Frontal cortex (tissue), 4 donors: ENCODE results near the gene SLC6A6. TPM values are rescaled to one million over a fixed set of nuclear protein-coding genes. Genes with fewer than 3 reads are reported as not detected.
"Not testable (repeated sequence)": the region's sequence is repeated elsewhere in the genome, so short reads cannot be mapped to it uniquely, and the experiment has no call there.

ENCODE experiments used
- DNase-seq, 2 donors: peaks; one replicate each; pipeline ENCODE4 v3.0.0; 2012; ENCODE audit warnings: low spot score in 2 of 2
- FAIRE-seq: peaks from 2 replicates; lab custom pipeline; 2012; peaks lifted over from hg19 to GRCh38; lab: Jason Lieb, UNC
- total RNA-seq: library from RNA; depleted of rRNA; stranded (reverse); fragments of >200 nt; gene quantifications from one replicate; pipeline ENCODE4 v1.2.3, GENCODE V29; 2014
- donor health status: control.
- donor health status: control.
- donor health status: control.

The SLC6A6 gene
- total RNA-seq, 1 donor from 2014 or later: 15.1 TPM

DNA sequence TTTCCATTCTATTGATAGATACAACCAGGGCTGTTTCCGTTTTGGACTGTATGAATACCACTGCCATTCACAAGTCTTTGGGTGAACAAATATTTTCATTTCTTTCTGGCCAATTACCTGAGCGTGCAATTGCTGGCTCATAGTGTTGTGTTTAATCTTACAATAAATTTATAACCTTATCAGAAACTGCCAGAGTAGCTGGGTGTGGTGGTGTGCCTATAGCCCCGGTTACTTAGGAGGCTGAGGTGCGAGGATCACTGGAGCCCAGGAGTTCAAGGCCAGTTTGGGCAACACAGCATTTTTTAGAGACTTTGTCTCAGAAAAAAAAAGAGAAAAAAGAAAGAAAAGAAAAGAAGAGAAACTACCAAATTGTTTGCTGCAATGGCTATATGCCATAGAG lies 5.4 kb upstream of the SLC6A6 start:
- FAIRE-seq (no peak), DNase-seq (no peak)

- peak in 1 of 2 donors; percentile 39 for DNase-seq
- no peak for FAIRE-seq
Measured at GRCh38 chr3:14397531-14397930, 4.9 kb upstream of the SLC6A6 start.

GRCh38 chr3:14397940-14398796 lies 4.2 kb upstream of the SLC6A6 start:
- FAIRE-seq (no peak), DNase-seq (no peak)

DNA sequence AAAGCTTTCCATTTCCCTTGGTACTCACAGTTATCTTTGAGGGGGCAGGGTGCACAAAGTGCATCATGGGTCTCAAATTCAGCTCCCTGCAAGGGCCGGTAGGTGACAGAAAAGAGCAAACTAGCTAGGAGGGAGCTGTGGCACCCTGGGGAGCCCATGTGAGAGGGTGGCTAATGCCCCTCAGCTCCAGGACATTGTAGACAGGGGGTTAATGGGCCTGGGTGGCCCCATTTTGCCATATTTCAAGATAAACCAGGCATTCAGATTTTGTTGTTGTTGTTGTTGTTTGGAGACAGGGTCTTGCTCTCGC lies 3.7 kb upstream of the SLC6A6 start:
- no peak for FAIRE-seq

DNA sequence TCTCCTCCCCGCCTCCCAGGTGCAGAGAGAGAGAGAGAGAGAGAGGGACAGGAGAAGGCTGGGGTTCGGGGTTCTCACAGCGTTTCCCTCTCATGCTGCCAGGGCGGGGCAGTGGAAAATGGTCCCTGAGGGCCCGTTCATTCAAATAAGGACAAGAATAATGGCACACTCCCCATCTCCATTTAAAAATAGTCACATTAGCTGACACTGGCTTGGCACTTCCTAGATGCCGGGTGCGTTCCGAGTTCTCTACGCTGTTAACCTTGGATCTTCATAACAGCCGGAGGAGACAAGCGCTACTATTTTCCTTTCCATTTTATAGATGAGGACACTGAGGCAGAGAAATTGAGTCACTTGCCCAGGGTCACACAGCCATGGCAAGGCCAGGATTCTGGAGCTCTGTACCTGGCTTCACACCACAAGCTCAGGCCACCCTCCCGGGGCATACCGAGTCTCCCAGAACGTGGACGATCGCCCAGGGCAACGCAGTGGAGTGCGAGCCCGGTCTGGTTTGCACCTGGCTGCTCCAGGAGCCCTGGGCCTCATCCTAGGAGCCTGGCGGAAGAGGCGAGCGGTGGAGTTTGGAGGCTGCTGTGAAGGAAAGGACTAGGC lies 608 bp upstream of the SLC6A6 start:
- no peak for DNase-seq
- no peak for FAIRE-seq

More for the DNA sequence above, 3.7 kb upstream of the SLC6A6 start:
- DNase-seq: no peak

DNA sequence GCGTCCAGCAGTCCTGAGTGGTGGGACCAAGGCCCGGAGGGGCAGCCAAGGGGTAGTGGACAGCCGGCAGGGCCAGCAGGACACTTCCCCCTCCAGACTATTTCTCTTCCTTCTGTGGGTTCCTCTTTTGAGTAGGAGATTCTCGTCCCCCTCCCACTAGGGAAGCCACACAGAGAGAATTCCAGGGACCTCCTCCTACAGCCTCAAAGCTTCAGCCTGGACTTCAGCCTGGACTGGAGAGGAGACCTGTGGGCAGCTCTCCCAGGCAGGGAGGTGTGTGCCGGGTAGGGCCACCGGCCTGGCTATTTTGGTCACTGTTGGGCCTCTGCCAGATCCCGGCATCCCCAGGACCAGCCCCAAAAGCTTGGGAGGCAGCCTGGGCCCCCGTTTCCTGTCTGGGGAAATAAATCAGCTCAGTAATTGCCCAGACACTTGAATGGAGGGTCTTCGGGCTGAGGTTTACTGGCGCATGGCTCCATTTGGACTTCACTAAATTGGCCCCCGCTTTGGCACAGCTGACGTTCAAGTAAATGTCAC lies 1.3 kb downstream of the SLC6A6 start:
- no peak for DNase-seq
- FAIRE-seq: no peak

DNA sequence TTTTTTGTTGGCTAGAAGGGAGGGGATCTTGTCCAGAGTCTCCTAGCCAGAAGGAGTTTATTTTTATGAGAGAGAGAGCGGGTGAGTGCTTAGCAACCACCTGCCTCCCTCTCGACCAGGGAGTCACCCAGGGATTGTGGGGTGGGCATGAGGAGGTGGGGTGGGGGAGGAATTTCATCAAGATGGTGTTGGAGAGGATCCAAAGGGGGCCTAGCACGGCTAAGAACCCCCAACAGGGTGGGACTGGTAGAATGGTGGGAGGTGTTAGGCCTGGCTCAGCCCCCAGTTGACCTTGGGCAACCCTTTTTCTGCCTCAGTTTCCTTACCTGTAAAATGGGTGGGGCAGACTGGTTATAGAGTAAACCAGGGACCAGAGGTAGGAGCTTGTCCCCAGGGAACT lies 1.8 kb downstream of the SLC6A6 start:
- FAIRE-seq: no peak
- DNase-seq: no peak

DNA sequence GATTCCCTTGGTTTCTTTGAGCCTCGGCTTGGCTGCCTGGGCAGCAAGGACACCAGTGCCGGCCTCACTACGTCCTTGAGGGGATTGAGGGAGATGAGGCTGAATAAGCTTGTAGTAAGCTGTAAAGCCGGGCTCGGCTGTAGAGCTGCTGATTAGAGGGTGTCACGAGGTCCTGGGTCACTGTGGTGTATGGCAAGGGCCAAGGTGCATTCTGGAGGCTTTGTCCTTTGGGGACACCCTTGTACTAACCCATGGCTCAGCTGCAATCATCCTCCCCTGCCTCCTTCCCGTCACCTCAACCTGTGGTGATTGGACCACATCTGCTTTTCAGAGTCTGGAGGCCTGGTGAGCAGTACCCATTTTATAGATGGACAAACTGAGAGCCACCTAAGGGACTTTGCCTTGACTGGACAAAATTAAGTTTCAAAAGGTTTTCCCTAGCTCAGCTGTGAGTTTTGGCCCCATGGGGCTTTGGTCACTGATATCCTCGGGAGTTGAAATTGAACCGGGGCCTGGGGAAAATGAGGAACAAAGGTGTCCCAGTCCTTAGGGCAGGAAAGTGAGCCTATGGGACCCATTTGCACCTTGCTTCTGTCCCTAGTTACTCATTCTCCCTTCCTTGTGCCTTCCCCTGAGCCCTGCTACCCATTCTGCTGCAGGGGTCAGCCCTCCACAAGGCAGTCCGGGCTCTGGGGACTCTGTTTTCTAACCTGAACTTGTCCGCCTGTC lies 2.4 kb downstream of the SLC6A6 start:
- DNase-seq (no peak), FAIRE-seq (no peak)

- FAIRE-seq: no peak
- no peak for DNase-seq
Measured at GRCh38 chr3:14405360-14406238, 3.2 kb downstream of the SLC6A6 start.

GRCh38 chr3:14406336-14406735 lies 3.9 kb downstream of the SLC6A6 start:
- DNase-seq: no peak
- no peak for FAIRE-seq

DNA sequence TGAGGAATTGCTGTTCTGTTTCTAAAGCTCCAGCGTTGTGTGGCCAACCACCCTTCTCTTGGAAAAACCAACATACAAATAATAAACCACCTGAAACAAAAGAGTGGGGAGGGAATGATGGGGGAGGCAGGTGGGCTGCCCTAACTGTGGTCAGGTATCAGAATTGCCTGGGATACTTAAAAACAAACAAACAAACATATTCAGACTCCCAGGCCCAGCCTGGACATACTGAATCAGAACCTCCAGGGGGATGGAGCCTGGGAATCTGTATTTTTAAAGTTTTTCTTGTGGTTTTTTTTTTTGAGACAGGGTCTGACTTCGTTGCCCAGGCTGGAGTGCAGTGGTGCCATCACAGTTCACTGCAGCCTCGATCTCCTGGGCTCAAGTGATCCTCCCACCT lies 4.4 kb downstream of the SLC6A6 start:
- FAIRE-seq (no peak), DNase-seq (no peak)

DNA sequence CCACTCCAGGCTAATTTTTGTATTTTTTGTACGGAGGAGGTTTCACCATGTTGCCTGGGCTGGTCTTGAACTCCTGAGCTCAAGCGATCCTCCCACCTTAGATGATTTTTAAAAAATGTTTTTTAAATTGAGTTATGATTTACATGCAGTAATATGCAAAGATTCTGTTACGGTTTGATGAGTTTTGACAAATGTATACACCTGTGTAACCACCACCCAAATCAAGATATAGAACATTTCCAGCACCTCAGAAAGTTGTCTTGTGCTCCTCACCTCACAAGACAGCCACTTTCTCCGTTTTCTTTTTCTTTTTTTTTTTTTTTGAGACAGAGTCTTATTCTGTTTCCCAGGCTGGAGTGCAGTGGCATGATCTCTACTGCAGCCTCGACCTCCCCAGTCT lies 4.8 kb downstream of the SLC6A6 start:
- FAIRE-seq (no peak), DNase-seq (no peak)

DNA sequence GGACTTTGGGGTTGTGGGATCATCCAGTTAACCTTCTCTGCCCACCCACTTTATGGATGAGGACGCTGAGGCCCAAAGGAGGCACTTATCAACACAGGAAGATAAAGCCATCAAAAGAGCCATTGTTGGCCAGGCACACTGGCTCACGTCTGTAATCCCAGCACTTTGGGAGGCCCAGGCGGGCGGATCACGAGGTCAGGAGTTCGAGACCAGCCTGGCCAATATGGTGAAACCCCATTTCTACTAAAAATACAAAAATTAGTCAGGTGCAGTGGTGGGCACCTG lies 7.3 kb downstream of the SLC6A6 start:
- DNase-seq, FAIRE-seq: not testable (repeated sequence)

DNA sequence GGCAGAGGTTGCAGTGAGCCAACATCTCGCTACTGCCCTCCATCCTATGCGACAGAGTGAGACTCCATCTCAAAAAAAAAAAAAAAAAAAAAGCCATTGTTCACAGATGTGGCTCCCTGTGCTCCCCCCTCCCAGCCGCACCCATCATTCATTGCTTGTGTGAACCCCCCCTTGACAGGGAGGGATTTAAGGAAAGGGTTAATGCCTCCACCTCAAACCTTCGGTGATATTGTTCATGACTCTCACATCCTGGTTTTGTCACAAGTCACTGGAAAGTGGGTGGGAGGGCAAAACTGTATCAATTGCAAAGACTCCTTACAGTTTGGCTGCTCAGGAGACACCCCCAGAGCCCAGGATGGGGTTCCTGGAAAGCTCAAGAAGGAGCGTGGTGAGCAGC lies 7.7 kb downstream of the SLC6A6 start:
- FAIRE-seq: no peak

DNA sequence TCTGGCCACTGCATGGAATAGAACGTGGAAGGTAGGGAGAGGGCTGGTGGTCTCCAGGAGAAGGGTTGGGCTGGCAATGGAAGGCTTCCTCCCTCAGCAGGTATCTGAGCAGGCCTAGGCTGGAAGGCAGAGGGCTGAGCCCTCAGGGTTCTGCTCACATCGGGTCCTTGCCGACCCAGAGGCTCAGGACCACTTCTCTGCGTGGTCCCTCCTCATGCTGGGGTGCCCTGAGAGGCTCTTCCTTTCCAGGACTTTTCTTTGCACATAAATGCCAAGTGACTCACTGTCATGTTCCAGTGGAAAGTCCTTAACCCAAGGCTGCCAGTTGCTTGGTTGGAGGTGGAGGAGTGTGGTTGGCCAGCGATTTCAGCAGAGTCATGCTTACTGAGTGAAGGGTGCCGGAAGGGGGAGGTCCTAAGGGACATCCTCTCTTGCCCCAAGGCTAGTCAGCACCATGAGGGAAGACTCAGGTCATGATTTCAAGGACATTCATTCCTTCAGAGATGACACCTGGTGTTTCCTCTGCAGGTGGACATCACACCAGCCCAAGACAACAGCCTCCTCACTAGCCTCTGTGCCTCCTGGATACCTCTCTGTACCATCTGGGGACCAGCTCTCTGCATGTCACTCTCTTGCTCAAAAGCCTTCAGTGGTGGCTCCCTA lies 8.2 kb downstream of the SLC6A6 start:
- no peak for DNase-seq

More for the DNA sequence above, 7.7 kb downstream of the SLC6A6 start:
- DNase-seq: no peak

DNA sequence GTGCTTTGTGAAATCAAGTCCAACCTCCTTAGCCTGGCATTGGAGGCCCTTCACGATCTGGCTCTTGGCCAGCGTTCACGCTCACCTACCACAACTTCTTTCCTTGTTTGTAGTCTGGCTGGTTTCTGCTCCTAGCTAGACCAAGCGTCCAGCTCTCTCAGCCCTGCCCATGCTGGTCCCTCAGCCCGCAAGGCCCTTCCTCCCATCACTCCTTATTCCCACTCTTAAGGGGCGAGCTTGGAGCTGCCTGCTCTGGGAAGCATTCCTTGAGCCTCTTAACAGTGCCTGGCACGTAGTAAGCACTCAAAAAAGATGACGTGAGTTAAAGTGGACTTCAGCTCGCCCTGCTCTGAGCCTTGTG lies 8.7 kb downstream of the SLC6A6 start:
- FAIRE-seq: no peak

More for the DNA sequence above, 8.2 kb downstream of the SLC6A6 start:
- no peak for FAIRE-seq

GRCh38 chr3:14411988-14412387 lies 9.6 kb downstream of the SLC6A6 start:
- no peak for DNase-seq
- no peak for FAIRE-seq

More for the DNA sequence above, 8.7 kb downstream of the SLC6A6 start:
- no peak for DNase-seq

GRCh38 chr3:14412831-14413380 lies 10.5 kb downstream of the SLC6A6 start:
- no peak for FAIRE-seq
- no peak for DNase-seq

DNA sequence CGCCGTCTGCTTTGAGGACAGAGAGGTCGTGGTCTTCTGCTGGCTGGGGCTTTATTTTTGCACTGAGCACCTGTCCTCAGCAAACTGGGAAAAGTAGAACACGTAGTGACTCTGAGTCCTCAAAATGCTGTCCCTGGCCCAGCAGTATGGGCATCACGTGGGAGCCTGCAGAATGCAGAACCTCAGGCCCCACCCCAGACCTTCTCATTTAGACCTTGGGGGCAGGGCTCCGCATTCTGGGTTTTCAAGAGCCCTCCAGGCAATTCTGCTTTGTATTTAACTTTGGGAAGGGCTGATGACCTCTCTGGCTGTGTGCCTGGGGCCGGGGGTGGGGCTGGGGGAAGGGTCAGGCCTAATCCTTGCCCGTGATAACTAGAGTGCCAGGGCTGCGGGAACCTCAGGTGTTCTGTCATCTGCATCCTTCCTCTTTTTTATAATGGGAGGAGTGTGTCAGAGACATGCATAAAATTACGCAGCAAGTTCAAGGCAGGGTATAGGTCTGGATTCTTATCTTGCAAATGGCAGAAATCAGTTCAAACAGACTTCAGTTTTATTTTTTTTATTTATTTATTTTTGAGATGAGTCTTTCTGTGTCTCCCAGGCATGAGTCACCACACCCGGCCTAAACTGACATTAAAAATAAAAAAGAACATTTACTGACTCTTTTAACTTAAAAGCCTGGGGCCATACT lies 11.1 kb downstream of the SLC6A6 start:
- FAIRE-seq: no peak
- no peak for DNase-seq
